OCI-LY7 (cell line): ENCODE measurements around the gene MYO9B.

Source experiments
- EZH2phosphoT487 ChIP-seq: fragments of 200-600 bp; sonication (generic); IDR thresholded peaks from 2 replicates; pipeline ENCODE4 v1.6.1; 2018; ENCODE audit warnings: low read depth, borderline replicate concordance, mild to moderate bottlenecking, mixed run types, antibody characterized with exemption, low read length, moderate library complexity, mixed read lengths
- TF ChIP-seq, protein P1 (sequence below): fragments of 200-600 bp; sonication (generic); conservative IDR thresholded peaks from 2 replicates; pipeline ENCODE4 v1.5.1; 2014; ENCODE audit warnings: mild to moderate bottlenecking, antibody characterized with exemption, low read length, moderate library complexity, mixed read lengths

GRCh38 chr19:17108453-17108784 lies 32.8 kb downstream of the MYO9B start:
- TF ChIP-seq, protein P1, sequence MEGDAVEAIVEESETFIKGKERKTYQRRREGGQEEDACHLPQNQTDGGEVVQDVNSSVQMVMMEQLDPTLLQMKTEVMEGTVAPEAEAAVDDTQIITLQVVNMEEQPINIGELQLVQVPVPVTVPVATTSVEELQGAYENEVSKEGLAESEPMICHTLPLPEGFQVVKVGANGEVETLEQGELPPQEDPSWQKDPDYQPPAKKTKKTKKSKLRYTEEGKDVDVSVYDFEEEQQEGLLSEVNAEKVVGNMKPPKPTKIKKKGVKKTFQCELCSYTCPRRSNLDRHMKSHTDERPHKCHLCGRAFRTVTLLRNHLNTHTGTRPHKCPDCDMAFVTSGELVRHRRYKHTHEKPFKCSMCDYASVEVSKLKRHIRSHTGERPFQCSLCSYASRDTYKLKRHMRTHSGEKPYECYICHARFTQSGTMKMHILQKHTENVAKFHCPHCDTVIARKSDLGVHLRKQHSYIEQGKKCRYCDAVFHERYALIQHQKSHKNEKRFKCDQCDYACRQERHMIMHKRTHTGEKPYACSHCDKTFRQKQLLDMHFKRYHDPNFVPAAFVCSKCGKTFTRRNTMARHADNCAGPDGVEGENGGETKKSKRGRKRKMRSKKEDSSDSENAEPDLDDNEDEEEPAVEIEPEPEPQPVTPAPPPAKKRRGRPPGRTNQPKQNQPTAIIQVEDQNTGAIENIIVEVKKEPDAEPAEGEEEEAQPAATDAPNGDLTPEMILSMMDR = no peak
- no peak for TF ChIP-seq EZH2phosphoT487
